IPS-20b (cell line): Measurements from ENCODE around the gene MYOZ1.

Experiments
- H3K27ac ChIP-seq: one replicate; pipeline ENCODE4 v1.5.1; 2013; ENCODE audit warnings: low read length
- H3K27me3 ChIP-seq: 2 replicates; pipeline ENCODE4 v1.6.1; 2013; ENCODE audit warnings: mild to moderate bottlenecking, low read length, inconsistent platforms; ENCODE audit not compliant: insufficient read depth
- H3K36me3 ChIP-seq: 2 replicates; pipeline ENCODE4 v1.6.1; 2013; ENCODE audit warnings: low read depth, mild to moderate bottlenecking, inconsistent platforms, low read length, moderate library complexity; ENCODE audit not compliant: insufficient read depth
- H3K4me1 ChIP-seq: 2 replicates; pipeline ENCODE4 v1.6.1; 2013; ENCODE audit warnings: mild to moderate bottlenecking, control low read depth, inconsistent platforms, low read length, moderate library complexity; ENCODE audit not compliant: insufficient read depth
- H3K4me3 ChIP-seq: 2 replicates; pipeline ENCODE4 v1.5.1; 2013; ENCODE audit warnings: mild to moderate bottlenecking, low read length, inconsistent platforms
- H3K9ac ChIP-seq: 2 replicates; pipeline ENCODE4 v1.6.1; 2013; ENCODE audit warnings: low read depth, mild to moderate bottlenecking, inconsistent platforms, low read length, moderate library complexity
- H3K9me3 ChIP-seq: 2 replicates; pipeline ENCODE4 v1.6.1; 2013; ENCODE audit warnings: mild to moderate bottlenecking, low read depth, low read length, inconsistent platforms; ENCODE audit not compliant: insufficient read depth

Gene MYOZ1

GRCh38 chr10:73655990-73656298 lies 14.7 kb upstream of the MYOZ1 start, which contains the start of gene SYNPO2L:
Gene SYNPO2L, minus strand, starts transcription at chr10:73656029. Its CDS starts 107 bp downstream, at chr10:73655922.
- Histone ChIP-seq H3K9me3 (no peaks in the 10 kb centered on the region), H3K4me1 (no peaks in the 10 kb centered on the region), H3K27me3 (no peaks in the 10 kb centered on the region), H3K9ac (no peak within 1 kb of the TSS), H3K27ac (no peak within 1 kb of the TSS), H3K4me3 (no peak within 1 kb of the TSS), H3K36me3 (no peaks in the 10 kb centered on the region)

DNA sequence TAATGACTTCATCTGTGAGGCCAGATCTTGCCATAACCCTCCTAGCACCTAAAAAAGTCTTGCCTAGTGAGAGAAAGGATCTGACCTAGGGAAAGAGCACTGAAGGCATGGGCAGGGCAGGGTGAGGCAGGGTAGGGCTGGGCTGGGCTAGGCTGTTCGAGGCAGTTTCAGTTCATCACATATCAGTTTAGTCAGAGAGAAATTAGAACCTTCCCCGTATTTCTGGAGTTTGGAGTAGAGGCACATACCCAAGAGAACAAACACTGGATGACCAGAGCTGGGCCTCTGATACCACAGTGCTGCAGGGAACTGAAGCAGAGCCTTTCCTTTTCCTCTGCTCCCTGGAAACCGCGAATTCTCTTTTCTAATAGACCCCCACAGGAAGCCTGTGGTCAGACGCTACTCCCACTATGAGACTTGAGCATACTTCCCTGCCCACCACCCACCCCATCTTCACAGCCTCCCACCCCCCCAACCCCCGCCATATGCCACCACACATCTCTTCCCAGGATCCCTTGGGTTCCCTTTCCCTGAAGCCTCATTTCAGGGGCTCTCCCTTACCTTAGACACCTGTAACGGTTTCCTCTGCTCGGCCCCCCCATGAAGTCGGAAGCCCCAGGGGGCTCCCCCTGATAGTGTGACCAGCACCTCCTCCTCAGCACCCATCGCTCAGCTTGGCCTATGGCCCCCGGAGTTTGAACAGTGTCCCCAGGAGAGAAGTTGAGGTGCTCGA lies 14.1 kb upstream of the MYOZ1 start:
- no peaks in the 10 kb centered on the region for H3K9me3 ChIP-seq
- no peaks in the 10 kb centered on the region for H3K4me1 ChIP-seq
- no peaks in the 10 kb centered on the region for H3K36me3 ChIP-seq
- no peak overlapping the region for H3K4me3 ChIP-seq
- no peak overlapping the region for H3K27ac ChIP-seq
- H3K9ac ChIP-seq = no peak overlapping the region
- no peaks in the 10 kb centered on the region for H3K27me3 ChIP-seq

DNA sequence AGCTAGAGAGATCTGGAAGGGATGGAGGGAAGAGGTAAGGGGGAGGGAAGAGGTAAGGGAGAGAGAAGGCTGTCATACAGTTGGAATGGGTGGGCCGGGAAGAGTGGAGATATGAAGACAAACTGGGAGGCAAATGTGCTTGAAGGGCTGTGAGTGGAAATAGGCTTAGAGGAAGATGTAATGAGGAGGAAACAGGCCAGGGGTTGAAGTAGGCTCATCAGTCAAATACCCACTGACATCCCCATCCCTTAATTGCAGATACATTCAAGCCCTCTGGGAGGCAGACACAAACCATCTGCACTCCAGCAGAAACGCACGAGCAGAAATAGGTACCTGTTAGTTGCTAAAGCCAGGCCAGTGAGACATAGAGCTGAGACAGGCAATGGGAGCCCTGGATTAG lies 12.4 kb upstream of the MYOZ1 start:
- Histone ChIP-seq H3K27me3 (no peaks in the 10 kb centered on the region), H3K9ac (no peak overlapping the region), H3K4me1 (no peaks in the 10 kb centered on the region; the same call in 1 of the 2 replicates), H3K36me3 (no peaks in the 10 kb centered on the region), H3K4me3 (no peak overlapping the region), H3K27ac (no peak overlapping the region), H3K9me3 (no peaks in the 10 kb centered on the region)

GRCh38 chr10:73653195-73653594 lies 11.9 kb upstream of the MYOZ1 start:
- Histone ChIP-seq H3K4me1 (no peaks in the 10 kb centered on the region; the same call in 1 of the 2 replicates), H3K9me3 (no peaks in the 10 kb centered on the region), H3K27ac (no peak overlapping the region), H3K27me3 (no peaks in the 10 kb centered on the region), H3K9ac (no peak overlapping the region), H3K36me3 (no peaks in the 10 kb centered on the region), H3K4me3 (no peak overlapping the region)

- Histone ChIP-seq H3K9ac (no peak overlapping the region), H3K27ac (no peak overlapping the region)
Observed at GRCh38 chr10:73650537-73651331, 9.5 kb upstream of the MYOZ1 start.

GRCh38 chr10:73649876-73650536 lies 8.7 kb upstream of the MYOZ1 start:
- H3K9ac ChIP-seq = no peak overlapping the region
- H3K4me1 ChIP-seq = peaks cover 5% of the 10 kb centered on the region
- H3K36me3 ChIP-seq = no peaks in the 10 kb centered on the region
- H3K27me3 ChIP-seq = no peaks in the 10 kb centered on the region
- H3K27ac ChIP-seq = no peak overlapping the region
- no peaks in the 10 kb centered on the region for H3K9me3 ChIP-seq
- no peak overlapping the region for H3K4me3 ChIP-seq

More at GRCh38 chr10:73650537-73651331, 9.5 kb upstream of the MYOZ1 start:
- Histone ChIP-seq H3K36me3 (no peaks in the 10 kb centered on the region), H3K4me1 (peaks cover 5% of the 10 kb centered on the region), H3K9me3 (no peaks in the 10 kb centered on the region), H3K27me3 (no peaks in the 10 kb centered on the region), H3K4me3 (no peak overlapping the region)

GRCh38 chr10:73648975-73649829 lies 7.9 kb upstream of the MYOZ1 start:
- Histone ChIP-seq H3K9me3 (no peaks in the 10 kb centered on the region), H3K27me3 (no peaks in the 10 kb centered on the region), H3K36me3 (no peaks in the 10 kb centered on the region), H3K9ac (no peak overlapping the region), H3K4me3 (no peak overlapping the region), H3K27ac (no peak overlapping the region), H3K4me1 (peaks cover 5% of the 10 kb centered on the region)

DNA sequence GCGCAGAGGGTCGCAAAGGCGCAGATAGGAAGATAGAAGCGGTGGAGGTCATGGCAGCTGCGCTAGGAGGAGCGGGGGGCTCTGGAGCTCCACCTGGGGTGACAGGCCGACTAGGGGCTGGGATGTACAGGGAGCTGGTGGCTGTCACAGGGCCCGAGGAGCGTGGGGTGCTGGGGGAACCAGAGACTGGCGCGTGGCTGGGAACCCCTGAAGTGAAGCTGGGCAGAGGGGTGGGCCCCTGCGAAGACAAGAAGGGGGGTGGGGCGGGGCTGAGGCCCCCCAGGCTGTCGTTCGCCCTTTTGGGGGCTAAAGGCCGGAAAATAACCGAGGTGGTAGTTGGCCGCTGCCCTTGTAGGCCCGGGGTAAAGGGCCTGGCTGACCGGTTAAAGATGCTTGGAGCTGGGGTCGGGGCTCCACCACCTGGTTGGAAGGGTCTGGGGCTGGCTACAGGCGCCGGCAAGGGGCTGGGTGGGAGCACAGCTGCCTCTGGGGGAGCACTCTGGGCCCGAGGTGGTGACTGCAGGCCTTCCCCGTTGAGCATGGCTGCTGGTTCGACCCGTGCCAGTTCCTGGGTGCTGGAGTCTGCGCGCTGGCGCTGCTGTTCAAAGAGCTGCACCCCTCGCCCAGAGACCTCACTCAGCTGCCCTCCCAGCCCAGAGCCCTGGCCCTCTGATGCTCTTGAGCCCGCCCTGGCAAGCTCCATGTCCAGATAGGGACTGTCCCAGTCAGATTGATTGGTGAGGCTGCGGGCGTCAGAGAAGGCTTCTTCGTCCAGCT lies 6.8 kb upstream of the MYOZ1 start:
- Histone ChIP-seq H3K4me3 (peak overlapping the region; percentile 72; the same call in 1 of the 2 replicates), H3K4me1 (peaks cover 5% of the 10 kb centered on the region), H3K36me3 (no peaks in the 10 kb centered on the region), H3K27me3 (no peaks in the 10 kb centered on the region), H3K9ac (peak overlapping the region; percentile 62; the same call in 1 of the 2 replicates), H3K9me3 (no peaks in the 10 kb centered on the region), H3K27ac (no peak overlapping the region)

GRCh38 chr10:73647211-73647874 lies 6.1 kb upstream of the MYOZ1 start:
- Histone ChIP-seq H3K9me3 (no peaks in the 10 kb centered on the region), H3K4me3 (peak overlapping the region; percentile 72), H3K27ac (no peak overlapping the region), H3K36me3 (no peaks in the 10 kb centered on the region), H3K27me3 (no peaks in the 10 kb centered on the region), H3K9ac (peak overlapping the region; percentile 62; the same call in 1 of the 2 replicates), H3K4me1 (peaks cover 5% of the 10 kb centered on the region)

DNA sequence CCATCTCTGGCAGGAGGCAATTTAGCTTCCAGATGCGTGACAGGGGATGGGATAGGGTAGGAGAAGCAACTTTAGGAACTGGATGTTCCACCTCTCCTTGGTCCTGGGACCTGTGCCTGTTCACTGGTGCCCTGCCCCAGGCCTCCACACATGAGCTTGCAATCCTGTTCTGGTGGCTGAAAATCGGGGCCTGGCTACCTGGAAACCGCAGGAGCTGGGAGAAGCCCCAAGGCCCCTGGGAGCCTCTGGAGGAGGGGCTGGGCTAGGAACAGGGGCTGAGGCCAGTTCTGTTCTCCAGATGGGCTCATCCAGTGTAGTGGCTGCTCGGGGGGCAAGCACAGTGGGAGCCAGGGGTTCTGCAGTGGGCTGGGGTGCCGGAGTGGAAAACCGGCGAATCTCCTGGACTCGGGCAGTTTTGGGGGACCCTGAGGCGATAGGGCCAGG lies 5.3 kb upstream of the MYOZ1 start:
- H3K4me1 ChIP-seq = peaks cover 5% of the 10 kb centered on the region
- H3K9me3 ChIP-seq = no peaks in the 10 kb centered on the region
- H3K36me3 ChIP-seq = no peaks in the 10 kb centered on the region
- no peaks in the 10 kb centered on the region for H3K27me3 ChIP-seq
- H3K27ac ChIP-seq = no peak overlapping the region
- H3K4me3 ChIP-seq = peak overlapping the region; percentile 72; the same call in 1 of the 2 replicates
- H3K9ac ChIP-seq = peak overlapping the region; percentile 62; the same call in 1 of the 2 replicates
